Activated naive CD8-positive, alpha-beta T cell treated with anti-CD3 and anti-CD28 coated beads, Interleukin-2, amount 50 U/mL, for 16 hours (primary cell): ENCODE results near the gene GTF2H1.
"Not testable (repeated sequence)": the region's sequence is repeated elsewhere in the genome, so short reads cannot be mapped to it uniquely, and the experiment has no call there.

ENCODE experiments used
- DNase-seq: peaks from one replicate; pipeline ENCODE4 v3.0.0-alpha.2; 2020; ENCODE audit warnings: low read depth, low spot score

GTF2H1 gene

GRCh38 chr11:18372201-18372600 is 49.8 kb downstream of the GTF2H1 start:
- DNase-seq, result no peak

GRCh38 chr11:18374956-18375355 is 52.6 kb downstream of the GTF2H1 start:
- no peak for DNase-seq

GRCh38 chr11:18375941-18376340 is 53.6 kb downstream of the GTF2H1 start:
- no peak for DNase-seq

- no peak for DNase-seq
These were observed 56.8 kb downstream of the GTF2H1 start for GRCh38 chr11:18379201-18379600.

- DNase-seq, result peak; percentile 60
These were observed 61.2 kb downstream of the GTF2H1 start for GRCh38 chr11:18383388-18384156.

- DNase-seq, result no peak
These were observed 61.8 kb downstream of the GTF2H1 start for GRCh38 chr11:18384157-18384641.

GRCh38 chr11:18390088-18390487 is 67.7 kb downstream of the GTF2H1 start:
- no peak for DNase-seq

GRCh38 chr11:18392434-18393321 is 70.3 kb downstream of the GTF2H1 start:
- no peak for DNase-seq

GRCh38 chr11:18393581-18394274 is 71.4 kb downstream of the GTF2H1 start:
- no peak for DNase-seq

- peak; percentile 98 for DNase-seq
These were observed 72.0 kb downstream of the GTF2H1 start, which contains the start of gene LDHA for GRCh38 chr11:18394275-18394927. Gene LDHA, plus strand, starts transcription at chr11:18394563. Its CDS starts 2,280 bp downstream, at chr11:18396843.

- DNase-seq, result no peak
These were observed 72.8 kb downstream of the GTF2H1 start for GRCh38 chr11:18394928-18395734.

- DNase-seq, result peak; percentile 80
These were observed 73.6 kb downstream of the GTF2H1 start for GRCh38 chr11:18395735-18396504.

- no peak for DNase-seq
These were observed 75.6 kb downstream of the GTF2H1 start for GRCh38 chr11:18397921-18398320.

- not testable (repeated sequence) for DNase-seq
These were observed 78.7 kb downstream of the GTF2H1 start for GRCh38 chr11:18401077-18401476.

GRCh38 chr11:18404062-18404461 is 81.7 kb downstream of the GTF2H1 start:
- DNase-seq, result no peak

- not testable (repeated sequence) for DNase-seq
These were observed 85.0 kb downstream of the GTF2H1 start for GRCh38 chr11:18407400-18407799.

GRCh38 chr11:18408558-18409291 is 86.4 kb downstream of the GTF2H1 start:
- no peak for DNase-seq

GRCh38 chr11:18416459-18416858 is 94.1 kb downstream of the GTF2H1 start:
- no peak for DNase-seq
